CD4-positive, alpha-beta T cell treated with Interleukin-6 at 100 ng/mL for 8 hours (primary cell): ENCODE measurements around the gene GSX1.

Source experiments
- DNase-seq: peaks from one replicate; pipeline ENCODE4 v3.0.0-alpha.2; 2020; ENCODE audit warnings: mixed read lengths, low spot score

GSX1 gene

GRCh38 chr13:27834095-27834494 is 41.8 kb downstream of the GSX1 start:
- DNase-seq, result no peak

- DNase-seq, result no peak
Observed at GRCh38 chr13:27835799-27836198, 43.5 kb downstream of the GSX1 start.

- no peak for DNase-seq
Observed at GRCh38 chr13:27839809-27840467, 47.7 kb downstream of the GSX1 start.

GRCh38 chr13:27842571-27842970 is 50.3 kb downstream of the GSX1 start:
- no peak for DNase-seq
